Fibroblast of pulmonary artery (primary cell): ENCODE measurements around the gene GRIN1.

Source experiments
- DNase-seq: peaks from one replicate; pipeline ENCODE4 v3.0.0-alpha.2; 2010; ENCODE audit warnings: low read depth
- H3K4me3 ChIP-seq: replicated peaks from 2 replicates; pipeline ENCODE4 v1.5.1; 2011; ENCODE audit warnings: low read depth, mild to moderate bottlenecking, control low read depth, low read length, moderate library complexity
- TF ChIP-seq, protein P1 (sequence below): IDR thresholded peaks from 2 replicates; pipeline ENCODE4 v1.5.1; 2011; ENCODE audit warnings: mild to moderate bottlenecking, control low read depth, low read length, inconsistent platforms; ENCODE audit errors: missing control alignments

Gene GRIN1

GRCh38 chr9:137212520-137212919 lies 73.6 kb downstream of the GRIN1 start:
- no peak for DNase-seq
- H3K4me3 ChIP-seq, result no peak overlapping the region
- TF ChIP-seq, protein P1, sequence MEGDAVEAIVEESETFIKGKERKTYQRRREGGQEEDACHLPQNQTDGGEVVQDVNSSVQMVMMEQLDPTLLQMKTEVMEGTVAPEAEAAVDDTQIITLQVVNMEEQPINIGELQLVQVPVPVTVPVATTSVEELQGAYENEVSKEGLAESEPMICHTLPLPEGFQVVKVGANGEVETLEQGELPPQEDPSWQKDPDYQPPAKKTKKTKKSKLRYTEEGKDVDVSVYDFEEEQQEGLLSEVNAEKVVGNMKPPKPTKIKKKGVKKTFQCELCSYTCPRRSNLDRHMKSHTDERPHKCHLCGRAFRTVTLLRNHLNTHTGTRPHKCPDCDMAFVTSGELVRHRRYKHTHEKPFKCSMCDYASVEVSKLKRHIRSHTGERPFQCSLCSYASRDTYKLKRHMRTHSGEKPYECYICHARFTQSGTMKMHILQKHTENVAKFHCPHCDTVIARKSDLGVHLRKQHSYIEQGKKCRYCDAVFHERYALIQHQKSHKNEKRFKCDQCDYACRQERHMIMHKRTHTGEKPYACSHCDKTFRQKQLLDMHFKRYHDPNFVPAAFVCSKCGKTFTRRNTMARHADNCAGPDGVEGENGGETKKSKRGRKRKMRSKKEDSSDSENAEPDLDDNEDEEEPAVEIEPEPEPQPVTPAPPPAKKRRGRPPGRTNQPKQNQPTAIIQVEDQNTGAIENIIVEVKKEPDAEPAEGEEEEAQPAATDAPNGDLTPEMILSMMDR, result no peak

- no peak for DNase-seq
- no peak overlapping the region for H3K4me3 ChIP-seq
- TF ChIP-seq, protein P1, result peak; percentile 10
Observed at GRCh38 chr9:137213160-137214060, 74.5 kb downstream of the GRIN1 start.

DNA sequence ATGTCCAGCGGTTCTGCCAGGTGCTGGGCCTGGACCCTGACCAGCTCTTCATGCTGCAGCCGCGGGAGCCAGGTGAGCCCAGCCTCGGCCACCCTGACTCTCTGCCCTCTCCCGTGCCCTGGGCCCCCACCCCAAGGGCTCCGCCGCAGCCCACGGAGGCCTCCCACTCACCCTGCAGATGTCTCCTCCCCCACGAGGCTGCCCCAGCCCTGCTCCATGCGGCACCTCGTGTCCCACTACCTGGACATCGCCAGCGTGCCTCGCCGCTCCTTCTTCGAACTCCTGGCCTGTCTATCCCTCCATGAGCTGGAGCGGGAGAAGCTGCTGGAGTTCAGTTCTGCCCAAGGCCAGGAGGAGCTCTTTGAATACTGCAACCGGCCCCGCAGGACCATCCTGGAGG lies 75.7 kb downstream of the GRIN1 start:
- no peak for DNase-seq
- H3K4me3 ChIP-seq, result no peak overlapping the region
- TF ChIP-seq, protein P1, result no peak

GRCh38 chr9:137215196-137215986 lies 76.4 kb downstream of the GRIN1 start:
- TF ChIP-seq, protein P1, result no peak
- no peak overlapping the region for H3K4me3 ChIP-seq
- no peak for DNase-seq

DNA sequence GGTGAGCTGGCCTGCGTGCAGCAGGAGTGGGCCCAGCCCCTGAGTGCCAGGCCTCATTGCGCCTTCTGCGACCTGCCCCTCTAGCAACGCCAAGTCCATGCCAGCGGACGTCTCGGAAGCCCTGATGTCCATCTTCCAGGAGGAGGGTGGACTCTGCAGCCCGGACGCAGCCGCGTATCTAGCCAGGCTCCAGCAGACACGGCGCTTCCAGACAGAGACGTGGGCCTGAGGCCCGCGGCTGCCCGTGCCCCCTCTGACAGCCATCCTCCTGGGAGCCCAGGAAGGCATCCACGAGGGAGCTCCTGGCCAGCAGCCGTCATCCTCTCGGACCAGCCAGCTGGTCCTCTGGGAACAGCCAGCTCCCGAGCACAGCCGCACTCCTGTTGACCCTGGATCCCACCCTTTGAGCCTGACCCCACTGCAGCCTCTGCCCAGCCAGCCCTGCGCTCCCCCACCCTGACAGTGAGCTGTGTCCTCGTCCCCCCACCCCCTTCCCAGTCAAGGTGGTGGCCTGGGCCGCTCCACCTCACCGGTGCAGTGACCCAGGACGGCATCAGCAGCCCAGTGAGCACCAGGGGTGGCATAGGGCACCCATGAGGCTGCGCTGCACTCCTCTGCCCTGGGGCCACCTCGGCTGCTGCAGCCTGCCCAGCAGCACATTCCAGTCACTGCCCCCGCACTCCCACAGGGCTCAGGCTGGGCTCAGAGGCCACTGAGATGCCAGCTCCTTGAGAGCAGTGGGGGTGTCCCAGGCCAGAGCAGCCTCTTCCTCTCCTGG lies 77.4 kb downstream of the GRIN1 start:
- DNase-seq, result no peak
- TF ChIP-seq, protein P1, result no peak
- H3K4me3 ChIP-seq, result no peak overlapping the region

DNA sequence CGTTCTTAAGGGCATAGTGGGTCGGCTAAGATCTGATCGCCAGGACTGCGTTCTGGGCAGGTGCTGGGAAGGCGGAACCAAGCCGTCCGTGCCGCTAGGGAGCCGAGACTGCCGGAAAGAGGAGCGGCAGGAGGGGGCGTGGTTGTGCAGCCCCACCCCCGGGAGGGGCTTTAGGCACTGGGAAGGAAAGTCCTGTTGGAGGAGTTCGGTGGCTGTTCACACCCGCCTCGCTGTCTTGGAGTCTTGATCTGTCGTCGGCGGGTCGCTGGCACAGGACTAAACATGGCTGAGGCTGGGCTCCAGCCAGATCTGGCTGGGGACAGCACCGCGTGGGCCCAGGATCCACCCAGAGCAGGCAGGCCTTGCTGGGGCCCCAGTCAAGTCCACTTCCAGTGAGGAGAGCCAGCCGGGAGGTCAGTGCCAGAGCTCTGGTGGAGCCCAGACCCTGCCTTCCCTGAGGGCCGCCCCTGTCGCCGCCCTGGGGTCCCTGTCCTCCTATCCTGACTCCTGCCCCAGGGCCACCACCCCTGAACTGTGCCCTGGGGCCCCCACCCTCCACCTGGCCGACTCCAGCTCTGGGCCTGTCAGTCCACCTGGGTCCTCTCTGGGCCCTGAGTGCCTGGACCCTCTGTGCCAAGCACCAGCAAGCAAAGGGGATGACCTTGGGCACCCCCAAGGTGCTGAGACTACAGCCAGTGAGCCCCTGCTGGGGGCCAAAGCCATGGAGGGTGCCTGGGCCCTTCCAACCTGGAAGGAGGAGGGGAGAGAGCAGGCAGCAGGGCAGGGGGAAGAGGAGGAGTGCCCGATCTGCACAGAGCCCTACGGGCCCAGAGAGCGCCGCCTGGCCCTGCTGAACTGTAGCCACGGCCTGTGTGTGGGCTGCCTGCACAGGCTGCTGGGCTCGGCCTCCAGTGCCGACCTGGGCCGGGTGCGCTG lies 78.6 kb downstream of the GRIN1 start:
- H3K4me3 ChIP-seq, result no peak overlapping the region
- no peak for DNase-seq
- TF ChIP-seq, protein P1, result no peak
